HepG2 (cell line): Measurements from ENCODE around the gene CCBE1.

Source experiments
- BCLAF1 ChIP-seq: fragments of 450-650 bp; IDR thresholded peaks from 2 replicates; pipeline ENCODE4 v1.6.1; 2017; ENCODE audit warnings: mild to moderate bottlenecking
- CBFB ChIP-seq: sonication (generic); formaldehyde crosslinking; IDR thresholded peaks from 2 replicates; pipeline ENCODE4 v1.4.0; 2020; ENCODE audit warnings: missing genetic modification reagents
- CEBPG ChIP-seq: IDR thresholded peaks from 2 replicates; pipeline ENCODE4 v1.6.1; 2016
- HCFC1 ChIP-seq: fragments of 150-350 bp; IDR thresholded peaks from 2 replicates; pipeline ENCODE4 v1.6.1; 2014; ENCODE audit warnings: low read depth, low read length
- HOXA7 ChIP-seq: sonication (generic); formaldehyde crosslinking; IDR thresholded peaks from 2 replicates; pipeline ENCODE4 v1.8.1; 2022; ENCODE audit warnings: mild to moderate bottlenecking, missing genetic modification reagents, moderate library complexity
- MAFK ChIP-seq, 2 experiments: IDR thresholded peaks in 1 of 2; conservative IDR thresholded peaks in 1 of 2; 2 replicates each; pipeline ENCODE4 v1.6.1; 2011; ENCODE audit warnings: improper control_type of control experiment in 2 of 2, low read length in 2 of 2
- MYC ChIP-seq: sonication (generic); formaldehyde crosslinking; IDR thresholded peaks from 2 replicates; pipeline ENCODE4 v1.9.0; 2021; ENCODE audit warnings: missing genetic modification reagents, borderline replicate concordance
- SALL2 ChIP-seq: sonication (generic); formaldehyde crosslinking; IDR thresholded peaks from 2 replicates; pipeline ENCODE4 v1.8.1; 2023; ENCODE audit warnings: mild to moderate bottlenecking, missing genetic modification reagents, inconsistent platforms

DNA sequence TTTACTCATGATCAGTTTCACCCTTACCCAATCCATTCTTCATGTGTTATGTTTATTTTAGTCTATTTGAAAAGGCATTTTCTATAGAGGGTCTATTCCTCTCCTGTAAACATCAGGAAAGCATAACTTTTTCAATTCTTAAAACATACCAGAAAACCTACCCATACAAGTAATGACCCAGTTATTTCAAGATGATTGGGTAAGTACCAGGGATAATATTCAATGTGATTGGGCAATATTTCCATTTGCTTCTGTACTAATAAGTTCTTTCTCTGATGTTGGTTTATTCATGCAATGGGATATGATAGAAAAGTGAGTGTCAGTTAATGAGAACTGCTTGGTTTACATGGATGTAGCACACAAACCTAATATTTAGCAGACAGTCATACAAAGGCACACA, 87.6 kb downstream of the CCBE1 start:
- TF ChIP-seq BCLAF1: no peak
- no peak for TF ChIP-seq MYC (CRISPR knock-in tag)
- TF ChIP-seq SALL2 (CRISPR knock-in tag): no peak
- TF ChIP-seq CBFB (CRISPR knock-in tag): no peak
- TF ChIP-seq HOXA7 (CRISPR knock-in tag): no peak
- no peak for TF ChIP-seq MAFK (conservative IDR thresholded peaks at IDR 0.05 in 1 of 2, IDR thresholded peaks at IDR 0.05 in 1 of 2; ENCODE audit: low read length in 2 of 2)
- no peak for TF ChIP-seq CEBPG
- no peak for TF ChIP-seq HCFC1
